HCT116 (cell line): Measurements from ENCODE around the gene TBXT.
"Not testable (repeated sequence)": the region's sequence is repeated elsewhere in the genome, so short reads cannot be mapped to it uniquely, and the experiment has no call there.

ENCODE experiments used
- CEBPB ChIP-seq: IDR thresholded peaks from 2 replicates; pipeline ENCODE4 v1.6.1; 2012; ENCODE audit warnings: low read depth
- CTCF ChIP-seq, 3 experiments: fragments of 200-600 bp in 1 of 3; sonication (generic) in 1 of 3; IDR thresholded peaks in 2 of 3; conservative IDR thresholded peaks in 1 of 3; 2 replicates each; pipeline ENCODE4 v1.5.1; 2012 to 2017; ENCODE audit warnings: low read depth in 2 of 3, low read length in 2 of 3, antibody characterized with exemption in 1 of 3, borderline replicate concordance in 1 of 3, control low read depth in 1 of 3, mild to moderate bottlenecking in 1 of 3, mixed read lengths in 1 of 3, mixed run types in 1 of 3, moderate library complexity in 1 of 3; ENCODE audit not compliant: insufficient read depth in 1 of 3
- EZH2 ChIP-seq: fragments of 200-600 bp; sonication (generic); IDR thresholded peaks from 2 replicates; pipeline ENCODE4 v1.6.1; 2017; ENCODE audit warnings: antibody characterized with exemption, mixed run types
- EZH2phosphoT487 ChIP-seq: fragments of 200-600 bp; IDR thresholded peaks from 2 replicates; pipeline ENCODE4 v1.6.1; 2018; ENCODE audit warnings: antibody characterized with exemption, borderline replicate concordance
- FOSL1 ChIP-seq: IDR thresholded peaks from 2 replicates; pipeline ENCODE4 v1.6.1; 2012; ENCODE audit warnings: low read depth
- JUND ChIP-seq: IDR thresholded peaks from 2 replicates; pipeline ENCODE4 v1.6.1; 2012
- MAX ChIP-seq: IDR thresholded peaks from 2 replicates; pipeline ENCODE4 v1.6.1; 2012
- POLR2A ChIP-seq: IDR thresholded peaks from 2 replicates; pipeline ENCODE4 v1.7.0; 2011; ENCODE audit warnings: borderline replicate concordance; ENCODE audit not compliant: insufficient read depth, insufficient read length; ENCODE audit errors: extremely low read depth
- RAD21 ChIP-seq: IDR thresholded peaks from 2 replicates; pipeline ENCODE4 v1.6.1; 2012; ENCODE audit warnings: low read depth, mild to moderate bottlenecking
- REST ChIP-seq: IDR thresholded peaks from 2 replicates; pipeline ENCODE4 v1.6.1; 2012; ENCODE audit warnings: low read depth
- SP1 ChIP-seq: IDR thresholded peaks from 2 replicates; pipeline ENCODE4 v1.6.1; 2012; ENCODE audit warnings: low read depth
- SRF ChIP-seq: IDR thresholded peaks from 2 replicates; pipeline ENCODE4 v1.6.1; 2012; ENCODE audit warnings: low read depth
- YY1 ChIP-seq: IDR thresholded peaks from 2 replicates; pipeline ENCODE4 v1.6.1; 2011; ENCODE audit warnings: low read length, low read depth, moderate library complexity, mild to moderate bottlenecking; ENCODE audit not compliant: insufficient replicate concordance; ENCODE audit errors: extremely low read depth
- ZNF274 ChIP-seq: fragments of 200-500 bp; sonication (Bioruptor generic); IDR thresholded peaks from 2 replicates; pipeline ENCODE4 v1.6.1; 2014; ENCODE audit warnings: mild to moderate bottlenecking, low read depth, low read length, inconsistent platforms

GRCh38 chr6:166175093-166175492, 7.4 kb upstream of the TBXT start:
- not testable (repeated sequence) for TF ChIP-seq POLR2A; CTCF (IDR thresholded peaks at IDR 0.05 in 2 of 3, conservative IDR thresholded peaks at IDR 0.05 in 1 of 3; ENCODE audit: borderline replicate concordance in 1 of 3, insufficient read depth in 1 of 3, low read depth in 2 of 3, low read length in 2 of 3); EZH2; RAD21; FOSL1; ZNF274; SP1; JUND; YY1; EZH2phosphoT487; CEBPB; SRF; REST; MAX
